SK-N-SH treated with all-trans-retinoic acid at 6 μM for 48 hours (cell line): Measurements from ENCODE around the gene MEIOSIN.

Experiments used
- ATAC-seq: fragments of 200-7000 bp; cut with Tn5 transposase; 3 replicates; pipeline ENCODE4 v1.9.1; 2020; ENCODE audit warnings: mild to moderate bottlenecking, moderate library complexity
- ARNTL ChIP-seq: fragments of 450-650 bp; formaldehyde crosslinking; IDR thresholded peaks from 2 replicates; pipeline ENCODE4 v1.5.0; 2020; ENCODE audit warnings: low read depth, mild to moderate bottlenecking, moderate library complexity, borderline replicate concordance
- BACH2 ChIP-seq: fragments of 250-450 bp; sonication (Bioruptor Pico); IDR thresholded peaks from 2 replicates; pipeline ENCODE4 v1.9.0; 2021; ENCODE audit warnings: mild to moderate bottlenecking, borderline replicate concordance
- CREB5 ChIP-seq: fragments of 250-450 bp; sonication (Bioruptor Pico); IDR thresholded peaks from 2 replicates; pipeline ENCODE4 v1.5.1; 2020; ENCODE audit warnings: low read depth, mild to moderate bottlenecking, moderate library complexity
- CSDC2 ChIP-seq: fragments of 250-450 bp; sonication (Bioruptor Pico); IDR thresholded peaks from 2 replicates; pipeline ENCODE4 v1.5.0; 2020; ENCODE audit warnings: mild to moderate bottlenecking, moderate library complexity
- ESRRG ChIP-seq: fragments of 250-450 bp; sonication (Bioruptor Pico); IDR thresholded peaks from 2 replicates; pipeline ENCODE4 v1.6.1; 2021; ENCODE audit warnings: mild to moderate bottlenecking
- ISL1 ChIP-seq: fragments of 250-450 bp; sonication (Bioruptor Pico); IDR thresholded peaks from 2 replicates; pipeline ENCODE4 v2.1.2; 2022; ENCODE audit warnings: mild to moderate bottlenecking, moderate library complexity
- OSR1 ChIP-seq: fragments of 250-450 bp; sonication (Bioruptor Pico); IDR thresholded peaks from 2 replicates; pipeline ENCODE4 v1.8.0; 2022; ENCODE audit warnings: moderate library complexity, mild to moderate bottlenecking, inconsistent platforms
- PPARA ChIP-seq: fragments of 250-450 bp; sonication (Bioruptor Pico); IDR thresholded peaks from 2 replicates; pipeline ENCODE4 v1.5.0; 2020; ENCODE audit warnings: mild to moderate bottlenecking, borderline replicate concordance
- RARB ChIP-seq: fragments of 250-450 bp; sonication (Bioruptor Pico); IDR thresholded peaks from 2 replicates; pipeline ENCODE4 v1.8.0; 2021; ENCODE audit warnings: mild to moderate bottlenecking, moderate library complexity
- SNAI2 ChIP-seq: fragments of 250-450 bp; sonication (Bioruptor Pico); IDR thresholded peaks from 2 replicates; pipeline ENCODE4 v1.5.0; 2020; ENCODE audit warnings: mild to moderate bottlenecking, moderate library complexity
- TOX ChIP-seq: fragments of 250-450 bp; sonication (Bioruptor Pico); IDR thresholded peaks from 2 replicates; pipeline ENCODE4 v1.8.0; 2021; ENCODE audit warnings: mild to moderate bottlenecking, moderate library complexity, borderline replicate concordance
- ZC3H10 ChIP-seq: fragments of 250-450 bp; sonication (Bioruptor Pico); IDR thresholded peaks from 2 replicates; pipeline ENCODE4 v1.5.1; 2021; ENCODE audit warnings: mild to moderate bottlenecking, moderate library complexity
- ZFP30 ChIP-seq: fragments of 450-650 bp; formaldehyde crosslinking; IDR thresholded peaks from 2 replicates; pipeline ENCODE4 v1.5.0; 2022; ENCODE audit warnings: mild to moderate bottlenecking, moderate library complexity
- ZNF70 ChIP-seq: fragments of 450-650 bp; formaldehyde crosslinking; IDR thresholded peaks from 2 replicates; pipeline ENCODE4 v1.5.0; 2020; ENCODE audit warnings: mild to moderate bottlenecking, moderate library complexity
- ZNF8 ChIP-seq: fragments of 450-650 bp; formaldehyde crosslinking; IDR thresholded peaks from 2 replicates; pipeline ENCODE4 v1.5.0; 2020; ENCODE audit warnings: mild to moderate bottlenecking, moderate library complexity
- TF ChIP-seq, protein P1 (sequence below): fragments of 250-450 bp; sonication (Bioruptor Pico); IDR thresholded peaks from 2 replicates; pipeline ENCODE4 v1.5.0; 2020; ENCODE audit warnings: mild to moderate bottlenecking, moderate library complexity
- TF ChIP-seq, protein P2 (sequence below): fragments of 250-450 bp; sonication (Bioruptor Pico); IDR thresholded peaks from 2 replicates; pipeline ENCODE4 v1.5.1; 2021; ENCODE audit warnings: mild to moderate bottlenecking, moderate library complexity
- TF ChIP-seq, protein P3 (sequence below): fragments of 250-450 bp; sonication (Bioruptor Pico); IDR thresholded peaks from 2 replicates; pipeline ENCODE4 v1.8.0; 2021; ENCODE audit warnings: low read depth, mild to moderate bottlenecking, moderate library complexity, borderline replicate concordance

The MEIOSIN gene

DNA sequence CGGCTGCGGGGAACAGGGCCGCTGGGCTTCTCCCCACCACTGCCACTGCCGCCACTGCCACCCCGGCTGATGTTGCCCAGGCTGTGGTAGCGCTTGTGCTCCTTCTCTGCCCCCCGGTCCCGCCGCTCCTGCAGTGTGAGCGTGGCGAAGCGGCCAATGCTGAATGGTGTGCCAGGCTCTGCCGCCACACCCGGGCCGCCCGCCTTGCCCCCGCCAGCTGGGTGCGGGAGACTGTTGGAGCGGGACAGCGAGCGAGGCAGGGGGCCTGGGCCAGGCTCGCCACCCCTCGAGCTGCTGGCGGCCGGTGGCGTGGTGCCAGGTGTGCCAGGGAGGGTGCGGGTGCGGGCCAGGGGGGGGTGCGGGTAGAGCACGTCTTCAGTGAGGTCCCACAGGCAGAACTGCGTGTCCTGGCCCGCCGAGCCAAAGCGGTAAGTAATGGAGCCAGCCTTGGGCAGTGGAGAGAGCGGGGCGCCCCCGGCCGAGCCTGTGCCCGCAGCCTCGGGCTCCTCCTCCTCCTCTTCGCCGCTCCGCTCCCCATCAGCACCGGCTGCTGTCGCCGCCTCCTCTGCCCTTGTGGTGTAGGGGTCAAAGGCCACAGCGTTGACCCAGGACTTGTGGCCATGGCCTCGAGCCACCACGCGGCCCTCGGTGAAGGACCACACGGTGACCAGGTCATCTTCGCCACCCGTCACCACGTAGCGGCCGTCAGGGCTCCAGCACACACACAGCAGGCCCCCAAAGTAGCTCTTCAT lies 52.7 kb downstream of the MEIOSIN start:
- no peak for ATAC-seq
- no peak for TF ChIP-seq ZC3H10 (CRISPR knock-in tag)
- no peak for TF ChIP-seq SNAI2 (CRISPR knock-in tag)
- TF ChIP-seq ZNF70 (CRISPR knock-in tag), result no peak
- TF ChIP-seq, protein P1, sequence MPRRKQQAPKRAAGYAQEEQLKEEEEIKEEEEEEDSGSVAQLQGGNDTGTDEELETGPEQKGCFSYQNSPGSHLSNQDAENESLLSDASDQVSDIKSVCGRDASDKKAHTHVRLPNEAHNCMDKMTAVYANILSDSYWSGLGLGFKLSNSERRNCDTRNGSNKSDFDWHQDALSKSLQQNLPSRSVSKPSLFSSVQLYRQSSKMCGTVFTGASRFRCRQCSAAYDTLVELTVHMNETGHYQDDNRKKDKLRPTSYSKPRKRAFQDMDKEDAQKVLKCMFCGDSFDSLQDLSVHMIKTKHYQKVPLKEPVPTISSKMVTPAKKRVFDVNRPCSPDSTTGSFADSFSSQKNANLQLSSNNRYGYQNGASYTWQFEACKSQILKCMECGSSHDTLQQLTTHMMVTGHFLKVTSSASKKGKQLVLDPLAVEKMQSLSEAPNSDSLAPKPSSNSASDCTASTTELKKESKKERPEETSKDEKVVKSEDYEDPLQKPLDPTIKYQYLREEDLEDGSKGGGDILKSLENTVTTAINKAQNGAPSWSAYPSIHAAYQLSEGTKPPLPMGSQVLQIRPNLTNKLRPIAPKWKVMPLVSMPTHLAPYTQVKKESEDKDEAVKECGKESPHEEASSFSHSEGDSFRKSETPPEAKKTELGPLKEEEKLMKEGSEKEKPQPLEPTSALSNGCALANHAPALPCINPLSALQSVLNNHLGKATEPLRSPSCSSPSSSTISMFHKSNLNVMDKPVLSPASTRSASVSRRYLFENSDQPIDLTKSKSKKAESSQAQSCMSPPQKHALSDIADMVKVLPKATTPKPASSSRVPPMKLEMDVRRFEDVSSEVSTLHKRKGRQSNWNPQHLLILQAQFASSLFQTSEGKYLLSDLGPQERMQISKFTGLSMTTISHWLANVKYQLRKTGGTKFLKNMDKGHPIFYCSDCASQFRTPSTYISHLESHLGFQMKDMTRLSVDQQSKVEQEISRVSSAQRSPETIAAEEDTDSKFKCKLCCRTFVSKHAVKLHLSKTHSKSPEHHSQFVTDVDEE (CRISPR knock-in tag), result no peak
- TF ChIP-seq PPARA (CRISPR knock-in tag), result no peak
- TF ChIP-seq ZNF8 (CRISPR knock-in tag), result no peak
- TF ChIP-seq ESRRG (CRISPR knock-in tag), result no peak
- TF ChIP-seq ZFP30 (CRISPR knock-in tag), result no peak
- TF ChIP-seq BACH2 (CRISPR knock-in tag), result no peak
- TF ChIP-seq ARNTL (CRISPR knock-in tag), result no peak
- TF ChIP-seq TOX, result no peak
- TF ChIP-seq, protein P2, sequence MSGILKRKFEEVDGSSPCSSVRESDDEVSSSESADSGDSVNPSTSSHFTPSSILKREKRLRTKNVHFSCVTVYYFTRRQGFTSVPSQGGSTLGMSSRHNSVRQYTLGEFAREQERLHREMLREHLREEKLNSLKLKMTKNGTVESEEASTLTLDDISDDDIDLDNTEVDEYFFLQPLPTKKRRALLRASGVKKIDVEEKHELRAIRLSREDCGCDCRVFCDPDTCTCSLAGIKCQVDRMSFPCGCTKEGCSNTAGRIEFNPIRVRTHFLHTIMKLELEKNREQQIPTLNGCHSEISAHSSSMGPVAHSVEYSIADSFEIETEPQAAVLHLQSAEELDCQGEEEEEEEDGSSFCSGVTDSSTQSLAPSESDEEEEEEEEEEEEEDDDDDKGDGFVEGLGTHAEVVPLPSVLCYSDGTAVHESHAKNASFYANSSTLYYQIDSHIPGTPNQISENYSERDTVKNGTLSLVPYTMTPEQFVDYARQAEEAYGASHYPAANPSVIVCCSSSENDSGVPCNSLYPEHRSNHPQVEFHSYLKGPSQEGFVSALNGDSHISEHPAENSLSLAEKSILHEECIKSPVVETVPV (CRISPR knock-in tag), result no peak
- TF ChIP-seq CSDC2 (CRISPR knock-in tag), result no peak

- no peak for ATAC-seq
- TF ChIP-seq, protein P2 (CRISPR knock-in tag), result no peak
Measured at GRCh38 chr19:45786533-45786894, 53.3 kb downstream of the MEIOSIN start.

- TF ChIP-seq ISL1 (CRISPR knock-in tag) (no peak), ZFP30 (CRISPR knock-in tag) (no peak)
- TF ChIP-seq, all 23 proteins: peak for 0
- no peak for ATAC-seq
Measured at GRCh38 chr19:45789035-45789786, 56.0 kb downstream of the MEIOSIN start.

DNA sequence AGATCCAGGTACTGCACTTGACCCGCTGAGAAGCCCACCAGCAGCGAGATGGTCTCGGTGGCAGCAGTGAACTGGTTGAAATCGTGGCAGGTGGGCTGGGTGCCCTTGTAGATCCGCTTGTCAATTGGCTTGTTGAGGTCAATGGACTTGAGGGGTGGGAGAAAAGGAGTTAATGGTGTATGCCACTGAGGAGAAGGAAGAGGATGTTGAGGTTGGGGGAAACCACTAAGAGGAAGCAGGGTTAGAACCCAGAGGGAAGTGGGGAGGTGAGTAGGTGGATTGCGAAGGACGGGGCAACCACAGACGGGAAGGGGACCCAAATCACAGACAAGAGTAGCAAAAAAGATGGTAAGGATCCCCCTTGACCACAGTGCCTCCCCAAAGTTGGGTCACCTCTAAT lies 57.7 kb downstream of the MEIOSIN start:
- no peak for ATAC-seq
- TF ChIP-seq ZNF8 (CRISPR knock-in tag) (no peak), OSR1 (no peak), RARB (CRISPR knock-in tag) (no peak), CREB5 (CRISPR knock-in tag) (no peak), BACH2 (CRISPR knock-in tag) (no peak), ESRRG (CRISPR knock-in tag) (no peak), PPARA (CRISPR knock-in tag) (no peak), ZFP30 (CRISPR knock-in tag) (no peak), ARNTL (CRISPR knock-in tag) (no peak), ISL1 (CRISPR knock-in tag) (no peak)
- TF ChIP-seq, protein P3, sequence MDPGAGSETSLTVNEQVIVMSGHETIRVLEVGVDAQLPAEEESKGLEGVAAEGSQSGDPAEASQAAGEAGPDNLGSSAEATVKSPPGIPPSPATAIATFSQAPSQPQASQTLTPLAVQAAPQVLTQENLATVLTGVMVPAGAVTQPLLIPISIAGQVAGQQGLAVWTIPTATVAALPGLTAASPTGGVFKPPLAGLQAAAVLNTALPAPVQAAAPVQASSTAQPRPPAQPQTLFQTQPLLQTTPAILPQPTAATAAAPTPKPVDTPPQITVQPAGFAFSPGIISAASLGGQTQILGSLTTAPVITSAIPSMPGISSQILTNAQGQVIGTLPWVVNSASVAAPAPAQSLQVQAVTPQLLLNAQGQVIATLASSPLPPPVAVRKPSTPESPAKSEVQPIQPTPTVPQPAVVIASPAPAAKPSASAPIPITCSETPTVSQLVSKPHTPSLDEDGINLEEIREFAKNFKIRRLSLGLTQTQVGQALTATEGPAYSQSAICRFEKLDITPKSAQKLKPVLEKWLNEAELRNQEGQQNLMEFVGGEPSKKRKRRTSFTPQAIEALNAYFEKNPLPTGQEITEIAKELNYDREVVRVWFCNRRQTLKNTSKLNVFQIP, result no peak
- TF ChIP-seq, protein P2 (CRISPR knock-in tag), result no peak
- TF ChIP-seq, protein P1 (CRISPR knock-in tag), result no peak
- TF ChIP-seq, all 23 proteins: peak for 0
